Measurements from ENCODE around the gene PDGFC.

Gene PDGFC

GRCh38 chr4:156962528-156962974 lies 9.0 kb downstream of the PDGFC start:
- H3K4me1 Mint-ChIP-seq, result no peaks in the 10 kb centered on the region
- H3K27me3 Mint-ChIP-seq, result no peaks in the 10 kb centered on the region
- H3K27ac Mint-ChIP-seq, result no peak overlapping the region
- no peak overlapping the region for H3K4me3 Mint-ChIP-seq
- no peaks in the 10 kb centered on the region for H3K9me3 Mint-ChIP-seq
- H3K36me3 Mint-ChIP-seq, result no peaks in the 10 kb centered on the region
- ATAC-seq, result no peak

GRCh38 chr4:156962058-156962358 lies 9.6 kb downstream of the PDGFC start:
- Mint-ChIP-seq H3K4me3 (no peak overlapping the region), H3K36me3 (no peaks in the 10 kb centered on the region), H3K27me3 (no peaks in the 10 kb centered on the region), H3K4me1 (no peaks in the 10 kb centered on the region), H3K9me3 (peaks cover 4% of the 10 kb centered on the region), H3K27ac (no peak overlapping the region)
- ATAC-seq, result no peak

- ATAC-seq, result no peak
- no peak overlapping the region for H3K4me3 Mint-ChIP-seq
- H3K27me3 Mint-ChIP-seq, result no peaks in the 10 kb centered on the region
- H3K4me1 Mint-ChIP-seq, result no peaks in the 10 kb centered on the region
- H3K27ac Mint-ChIP-seq, result no peak overlapping the region
- H3K36me3 Mint-ChIP-seq, result no peaks in the 10 kb centered on the region
- peaks cover 5% of the 10 kb centered on the region for H3K9me3 Mint-ChIP-seq
Observed at GRCh38 chr4:156961196-156962057, 10.2 kb downstream of the PDGFC start.

- H3K27ac Mint-ChIP-seq, result no peak overlapping the region
- H3K27me3 Mint-ChIP-seq, result no peaks in the 10 kb centered on the region
- no peaks in the 10 kb centered on the region for H3K4me1 Mint-ChIP-seq
Observed at GRCh38 chr4:156959298-156959702, 12.3 kb downstream of the PDGFC start.

GRCh38 chr4:156958276-156959074 lies 13.1 kb downstream of the PDGFC start:
- no peaks in the 10 kb centered on the region for H3K4me1 Mint-ChIP-seq
- no peak overlapping the region for H3K27ac Mint-ChIP-seq
- peaks cover 8% of the 10 kb centered on the region for H3K9me3 Mint-ChIP-seq
- ATAC-seq, result no peak
- no peaks in the 10 kb centered on the region for H3K36me3 Mint-ChIP-seq
- H3K4me3 Mint-ChIP-seq, result no peak overlapping the region
- H3K27me3 Mint-ChIP-seq, result no peaks in the 10 kb centered on the region

More at GRCh38 chr4:156959298-156959702, 12.3 kb downstream of the PDGFC start:
- H3K36me3 Mint-ChIP-seq, result no peaks in the 10 kb centered on the region
- H3K4me3 Mint-ChIP-seq, result no peak overlapping the region
- peaks cover 8% of the 10 kb centered on the region for H3K9me3 Mint-ChIP-seq
- no peak for ATAC-seq

- Mint-ChIP-seq H3K4me1 (no peaks in the 10 kb centered on the region), H3K36me3 (no peaks in the 10 kb centered on the region), H3K4me3 (no peak overlapping the region), H3K9me3 (peaks cover 8% of the 10 kb centered on the region), H3K27me3 (no peaks in the 10 kb centered on the region), H3K27ac (no peak overlapping the region)
- ATAC-seq, result no peak
Observed at GRCh38 chr4:156957556-156957955, 14.0 kb downstream of the PDGFC start.

GRCh38 chr4:156956826-156957368 lies 14.7 kb downstream of the PDGFC start:
- Mint-ChIP-seq H3K36me3 (no peaks in the 10 kb centered on the region), H3K27me3 (no peaks in the 10 kb centered on the region), H3K27ac (no peak overlapping the region), H3K4me3 (no peak overlapping the region), H3K9me3 (peaks cover 8% of the 10 kb centered on the region), H3K4me1 (no peaks in the 10 kb centered on the region)
- ATAC-seq, result no peak

- Mint-ChIP-seq H3K9me3 (peaks cover 8% of the 10 kb centered on the region), H3K27ac (no peak overlapping the region), H3K36me3 (no peaks in the 10 kb centered on the region), H3K27me3 (no peaks in the 10 kb centered on the region), H3K4me3 (no peak overlapping the region), H3K4me1 (no peaks in the 10 kb centered on the region)
- no peak for ATAC-seq
Observed at GRCh38 chr4:156956359-156956758, 15.2 kb downstream of the PDGFC start.

GRCh38 chr4:156954587-156954986 lies 17.0 kb downstream of the PDGFC start:
- no peak overlapping the region for H3K27ac Mint-ChIP-seq
- no peaks in the 10 kb centered on the region for H3K36me3 Mint-ChIP-seq
- ATAC-seq, result no peak
- H3K27me3 Mint-ChIP-seq, result no peaks in the 10 kb centered on the region
- peaks cover 8% of the 10 kb centered on the region for H3K9me3 Mint-ChIP-seq
- no peak overlapping the region for H3K4me3 Mint-ChIP-seq
- no peaks in the 10 kb centered on the region for H3K4me1 Mint-ChIP-seq

- Mint-ChIP-seq H3K27ac (no peak overlapping the region), H3K27me3 (no peaks in the 10 kb centered on the region), H3K9me3 (peaks cover 8% of the 10 kb centered on the region), H3K4me1 (no peaks in the 10 kb centered on the region), H3K36me3 (no peaks in the 10 kb centered on the region), H3K4me3 (no peak overlapping the region)
- no peak for ATAC-seq
Observed at GRCh38 chr4:156953951-156954350, 17.6 kb downstream of the PDGFC start.

GRCh38 chr4:156953001-156953400 lies 18.6 kb downstream of the PDGFC start:
- Mint-ChIP-seq H3K36me3 (no peaks in the 10 kb centered on the region), H3K4me3 (no peak overlapping the region), H3K27ac (no peak overlapping the region), H3K4me1 (no peaks in the 10 kb centered on the region), H3K9me3 (peaks cover 8% of the 10 kb centered on the region), H3K27me3 (no peaks in the 10 kb centered on the region)
- ATAC-seq, result no peak

GRCh38 chr4:156952078-156952759 lies 19.4 kb downstream of the PDGFC start:
- Mint-ChIP-seq H3K27me3 (no peaks in the 10 kb centered on the region), H3K4me1 (no peaks in the 10 kb centered on the region), H3K4me3 (no peak overlapping the region), H3K27ac (no peak overlapping the region), H3K9me3 (peaks cover 6% of the 10 kb centered on the region), H3K36me3 (no peaks in the 10 kb centered on the region)
- no peak for ATAC-seq

- Mint-ChIP-seq H3K4me3 (no peak overlapping the region), H3K27me3 (no peaks in the 10 kb centered on the region), H3K9me3 (peaks cover 3% of the 10 kb centered on the region), H3K27ac (no peak overlapping the region), H3K4me1 (no peaks in the 10 kb centered on the region), H3K36me3 (no peaks in the 10 kb centered on the region)
- ATAC-seq, result no peak
Observed at GRCh38 chr4:156950948-156951347, 20.7 kb downstream of the PDGFC start.

- no peak overlapping the region for H3K4me3 Mint-ChIP-seq
Observed at GRCh38 chr4:156950090-156950489, 21.5 kb downstream of the PDGFC start.

GRCh38 chr4:156949373-156949814 lies 22.2 kb downstream of the PDGFC start:
- Mint-ChIP-seq H3K36me3 (no peaks in the 10 kb centered on the region), H3K9me3 (peaks cover 4% of the 10 kb centered on the region), H3K27me3 (no peaks in the 10 kb centered on the region), H3K4me3 (no peak overlapping the region), H3K27ac (no peak overlapping the region), H3K4me1 (no peaks in the 10 kb centered on the region)
- no peak for ATAC-seq

More at GRCh38 chr4:156950090-156950489, 21.5 kb downstream of the PDGFC start:
- ATAC-seq, result no peak
- Mint-ChIP-seq H3K27me3 (no peaks in the 10 kb centered on the region), H3K27ac (no peak overlapping the region), H3K36me3 (no peaks in the 10 kb centered on the region), H3K9me3 (no peaks in the 10 kb centered on the region), H3K4me1 (no peaks in the 10 kb centered on the region)

Data from stimulated activated memory B cell treated with anti-CD40 and anti-IgM and Interleukin-4, amounts not matched to agents 10 μg/mL and 1 μg/mL and 100 μg/mL, for 72 hours (primary cell).